ENCODE measurements around the gene RHOT2.

DNA sequence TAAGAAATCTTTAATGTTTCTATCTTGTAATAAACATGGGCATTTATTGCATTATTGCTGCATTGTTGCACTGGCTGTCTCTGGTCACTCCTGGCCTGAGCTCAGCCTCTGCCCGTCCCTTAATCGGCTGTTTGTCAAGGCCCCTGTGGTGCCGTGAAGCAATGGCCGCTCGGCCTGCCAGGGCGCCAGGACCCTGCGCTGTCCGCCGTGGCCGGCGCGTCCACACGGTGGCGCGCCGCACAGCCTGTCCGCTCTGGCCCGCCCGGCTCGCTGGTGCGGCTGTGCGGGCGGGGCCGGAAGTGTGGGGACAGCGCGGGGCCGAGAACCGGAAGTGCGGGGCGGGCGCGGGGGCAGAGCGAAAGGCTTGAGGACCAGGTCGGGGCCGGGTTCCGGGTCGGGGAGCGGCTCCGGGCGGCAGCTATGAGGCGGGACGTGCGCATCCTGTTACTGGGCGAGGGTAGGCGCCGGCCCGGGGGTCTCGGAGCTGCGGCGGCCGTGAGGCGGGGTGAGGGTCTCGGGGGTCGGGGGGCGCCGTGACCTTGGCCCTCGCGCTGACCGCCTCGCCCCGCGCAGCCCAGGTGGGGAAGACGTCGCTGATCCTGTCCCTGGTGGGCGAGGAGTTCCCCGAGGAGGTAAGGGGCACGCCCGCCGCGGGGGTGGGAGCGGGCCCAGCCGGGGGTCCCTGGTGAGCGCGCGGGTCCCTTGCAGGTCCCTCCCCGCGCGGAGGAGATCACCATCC is at the start of gene RHOT2:
- peak; percentile 51 for TF ChIP-seq CTCF (IDR thresholded peaks at IDR 0.05; ENCODE audit: insufficient read depth, low read depth, low read length)
- TF ChIP-seq EZH2 (IDR thresholded peaks at IDR 0.05; ENCODE audit: insufficient read depth, low read length): no peak
